RWPE1 (cell line): ENCODE measurements around the gene ANO3.

Experiments
- CTCF ChIA-PET: fragments of 350-600 bp; sonication (Branson Sonifier 250); formaldehyde crosslinking; extraction: SDS; loops from one replicate; lab custom pipeline; 2021; lab: Yijun Ruan, JAX
- POLR2A ChIA-PET: fragments of 400-600 bp; formaldehyde crosslinking; extraction: SDS; loops from one replicate; lab custom pipeline; 2020; ENCODE audit warnings: antibody characterized with exemption; ENCODE audit not compliant: low non-redundant PET; lab: Yijun Ruan, JAX
- DNase-seq: peaks from one replicate; pipeline ENCODE4 v3.0.0; 2012; ENCODE audit warnings: low spot score
- H3K27ac ChIP-seq: fragments of 450-650 bp; 2 replicates; pipeline ENCODE4 v1.5.1; 2017
- CTCF ChIP-seq: fragments of 450-650 bp; conservative IDR thresholded peaks from 2 replicates; pipeline ENCODE4 v1.5.1; 2017; ENCODE audit warnings: low read depth, mild to moderate bottlenecking

The ANO3 gene

GRCh38 chr11:26649884-26650283 is 318.0 kb downstream of the ANO3 start:
- CTCF ChIA-PET: interaction anchor here (0.5 to 1.1 kb wide), 3 partner anchors 116 to 502 kb away, joined by 3 to 6 read pairs (median 3); no protein-coding TSS in a partner anchor
- peak; percentile 55 for DNase-seq
- POLR2A ChIA-PET: no interaction called here
- H3K27ac ChIP-seq: no peak overlapping the region
- TF ChIP-seq CTCF: peak; percentile 83

GRCh38 chr11:26651916-26652315 is 320.0 kb downstream of the ANO3 start:
- no peak for DNase-seq
- H3K27ac ChIP-seq: no peak overlapping the region
- CTCF ChIA-PET: interaction anchor here (1.1 kb wide), 1 partner anchor 129 kb away, joined by 3 read pairs; no protein-coding TSS in a partner anchor
- no peak for TF ChIP-seq CTCF
- POLR2A ChIA-PET: no interaction called here

GRCh38 chr11:26655287-26655686 is 323.4 kb downstream of the ANO3 start:
- no peak for DNase-seq
- ChIA-PET POLR2A (no interaction called here), CTCF (no interaction called here)
- no peak overlapping the region for H3K27ac ChIP-seq
- TF ChIP-seq CTCF: no peak

- CTCF ChIA-PET: no interaction called here
- TF ChIP-seq CTCF: no peak
- no peak overlapping the region for H3K27ac ChIP-seq
- no peak for DNase-seq
- POLR2A ChIA-PET: no interaction called here
Measured at GRCh38 chr11:26662916-26663315, 331.0 kb downstream of the ANO3 start.

GRCh38 chr11:26665036-26665435 is 333.1 kb downstream of the ANO3 start:
- no peak overlapping the region for H3K27ac ChIP-seq
- ChIA-PET CTCF (no interaction called here), POLR2A (no interaction called here)
- DNase-seq: no peak
- no peak for TF ChIP-seq CTCF

- POLR2A ChIA-PET: no interaction called here
- TF ChIP-seq CTCF: no peak
- DNase-seq: no peak
- H3K27ac ChIP-seq: no peak overlapping the region
- CTCF ChIA-PET: no interaction called here
Measured at GRCh38 chr11:26665946-26666345, 334.0 kb downstream of the ANO3 start.
